SK-N-SH treated with all-trans-retinoic acid at 6 μM for 48 hours (cell line): ENCODE measurements around the gene NIFK.

Source experiments
- ARNTL ChIP-seq: fragments of 450-650 bp; formaldehyde crosslinking; IDR thresholded peaks from 2 replicates; pipeline ENCODE4 v1.5.0; 2020; ENCODE audit warnings: low read depth, mild to moderate bottlenecking, moderate library complexity, borderline replicate concordance
- CSDC2 ChIP-seq: fragments of 250-450 bp; sonication (Bioruptor Pico); IDR thresholded peaks from 2 replicates; pipeline ENCODE4 v1.5.0; 2020; ENCODE audit warnings: mild to moderate bottlenecking, moderate library complexity
- ESRRG ChIP-seq: fragments of 250-450 bp; sonication (Bioruptor Pico); IDR thresholded peaks from 2 replicates; pipeline ENCODE4 v1.6.1; 2021; ENCODE audit warnings: mild to moderate bottlenecking
- OSR1 ChIP-seq: fragments of 250-450 bp; sonication (Bioruptor Pico); IDR thresholded peaks from 2 replicates; pipeline ENCODE4 v1.8.0; 2022; ENCODE audit warnings: moderate library complexity, mild to moderate bottlenecking, inconsistent platforms
- RARB ChIP-seq: fragments of 250-450 bp; sonication (Bioruptor Pico); IDR thresholded peaks from 2 replicates; pipeline ENCODE4 v1.8.0; 2021; ENCODE audit warnings: mild to moderate bottlenecking, moderate library complexity
- SNAI2 ChIP-seq: fragments of 250-450 bp; sonication (Bioruptor Pico); IDR thresholded peaks from 2 replicates; pipeline ENCODE4 v1.5.0; 2020; ENCODE audit warnings: mild to moderate bottlenecking, moderate library complexity
- TCF4 ChIP-seq: fragments of 250-450 bp; sonication (Bioruptor Pico); IDR thresholded peaks from 2 replicates; pipeline ENCODE4 v1.8.0; 2021; ENCODE audit warnings: mild to moderate bottlenecking, moderate library complexity, borderline replicate concordance
- ZC3H10 ChIP-seq: fragments of 250-450 bp; sonication (Bioruptor Pico); IDR thresholded peaks from 2 replicates; pipeline ENCODE4 v1.5.1; 2021; ENCODE audit warnings: mild to moderate bottlenecking, moderate library complexity
- ZFP3 ChIP-seq: fragments of 250-450 bp; sonication (Bioruptor Pico); IDR thresholded peaks from 2 replicates; pipeline ENCODE4 v1.5.0; 2020; ENCODE audit warnings: mild to moderate bottlenecking, moderate library complexity
- ZFP30 ChIP-seq: fragments of 450-650 bp; formaldehyde crosslinking; IDR thresholded peaks from 2 replicates; pipeline ENCODE4 v1.5.0; 2022; ENCODE audit warnings: mild to moderate bottlenecking, moderate library complexity
- TF ChIP-seq, protein P1 (sequence below): fragments of 250-450 bp; sonication (Bioruptor Pico); IDR thresholded peaks from 2 replicates; pipeline ENCODE4 v1.8.0; 2021; ENCODE audit warnings: low read depth, mild to moderate bottlenecking, moderate library complexity, borderline replicate concordance

DNA sequence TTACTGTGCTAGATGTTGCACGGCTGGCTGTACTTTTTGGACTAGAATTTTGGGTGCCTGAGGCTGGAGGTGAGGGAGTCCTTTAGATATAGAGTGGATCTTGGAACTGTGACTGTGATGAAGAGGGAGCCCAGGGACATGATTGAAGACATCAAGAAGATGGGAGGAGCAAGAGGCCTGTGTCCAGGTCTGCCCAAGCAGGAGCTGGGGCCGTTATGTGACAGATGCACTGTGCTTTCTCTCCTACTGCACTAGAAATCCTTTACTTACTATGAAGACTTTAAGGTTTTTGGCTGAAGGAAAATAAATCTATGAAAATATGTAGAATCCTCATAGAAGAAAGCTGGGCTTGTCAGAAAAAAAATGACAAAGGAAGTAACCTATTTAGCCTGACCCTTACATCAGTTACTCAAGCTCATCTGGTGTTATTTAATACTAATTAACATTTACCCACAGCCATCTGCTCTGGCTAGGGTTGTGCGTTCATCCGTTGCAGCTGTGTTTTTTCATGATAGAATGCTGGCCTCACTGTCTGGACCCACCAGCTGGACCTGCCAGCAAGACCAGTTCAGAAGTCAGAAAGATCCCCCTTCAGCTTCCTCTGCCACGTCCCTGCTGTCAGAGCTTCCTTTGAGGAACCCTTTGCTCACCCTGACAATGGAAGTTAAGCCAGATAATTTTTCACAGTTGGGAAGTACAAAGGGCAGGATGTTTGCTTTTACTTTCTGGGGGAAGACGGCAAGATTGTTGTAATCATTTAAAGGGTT is 35.5 kb upstream of the NIFK start:
- TF ChIP-seq CSDC2 (CRISPR knock-in tag) (no peak), ZFP3 (CRISPR knock-in tag) (no peak), ARNTL (CRISPR knock-in tag) (no peak), ZFP30 (no peak), ESRRG (CRISPR knock-in tag) (no peak), OSR1 (no peak), ZC3H10 (CRISPR knock-in tag) (no peak), SNAI2 (CRISPR knock-in tag) (no peak), RARB (CRISPR knock-in tag) (no peak), TCF4 (CRISPR knock-in tag) (peak; percentile 96)
- TF ChIP-seq, protein P1, sequence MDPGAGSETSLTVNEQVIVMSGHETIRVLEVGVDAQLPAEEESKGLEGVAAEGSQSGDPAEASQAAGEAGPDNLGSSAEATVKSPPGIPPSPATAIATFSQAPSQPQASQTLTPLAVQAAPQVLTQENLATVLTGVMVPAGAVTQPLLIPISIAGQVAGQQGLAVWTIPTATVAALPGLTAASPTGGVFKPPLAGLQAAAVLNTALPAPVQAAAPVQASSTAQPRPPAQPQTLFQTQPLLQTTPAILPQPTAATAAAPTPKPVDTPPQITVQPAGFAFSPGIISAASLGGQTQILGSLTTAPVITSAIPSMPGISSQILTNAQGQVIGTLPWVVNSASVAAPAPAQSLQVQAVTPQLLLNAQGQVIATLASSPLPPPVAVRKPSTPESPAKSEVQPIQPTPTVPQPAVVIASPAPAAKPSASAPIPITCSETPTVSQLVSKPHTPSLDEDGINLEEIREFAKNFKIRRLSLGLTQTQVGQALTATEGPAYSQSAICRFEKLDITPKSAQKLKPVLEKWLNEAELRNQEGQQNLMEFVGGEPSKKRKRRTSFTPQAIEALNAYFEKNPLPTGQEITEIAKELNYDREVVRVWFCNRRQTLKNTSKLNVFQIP (CRISPR knock-in tag): no peak
